Activated CD4-positive, alpha-beta memory T cell treated with anti-CD3 and anti-CD28 coated beads for 36 hours (primary cell): ENCODE measurements around the gene FBXL17. TPM values are rescaled to one million over a fixed set of nuclear protein-coding genes. Genes with fewer than 3 reads are reported as not detected.

Source experiments
- CTCF ChIA-PET: fragments of 350-600 bp; sonication (Branson Sonifier 250); formaldehyde crosslinking; loops from one replicate; lab custom pipeline; 2021; ENCODE audit warnings: antibody characterized with exemption, inconsistent platforms; lab: Charles Lee
- POLR2A ChIA-PET: fragments of 350-600 bp; sonication (Branson Sonifier 250); formaldehyde crosslinking; loops from one replicate; lab custom pipeline; 2021; ENCODE audit warnings: antibody characterized with exemption; lab: Charles Lee
- DNase-seq: peaks from one replicate; pipeline ENCODE4 v3.0.0-alpha.2; 2020
- H3K27ac Mint-ChIP-seq: one replicate; pipeline ENCODE4 v1.8.0; 2021; ENCODE audit warnings: mixed read lengths
- H3K27me3 Mint-ChIP-seq: one replicate; pipeline ENCODE4 v1.8.0; 2021; ENCODE audit warnings: mixed read lengths
- H3K36me3 Mint-ChIP-seq: one replicate; pipeline ENCODE4 v1.8.0; 2021; ENCODE audit warnings: mixed read lengths
- H3K4me1 Mint-ChIP-seq: one replicate; pipeline ENCODE4 v1.8.0; 2021; ENCODE audit warnings: low read depth, mixed read lengths
- H3K4me3 Mint-ChIP-seq: one replicate; pipeline ENCODE4 v1.8.0; 2021; ENCODE audit warnings: mild to moderate bottlenecking, mixed read lengths
- H3K9me3 Mint-ChIP-seq: one replicate; pipeline ENCODE4 v1.8.0; 2021; ENCODE audit warnings: mixed read lengths
- intact Hi-C: fragments of 100-400 bp; cut with micrococcal nuclease; formaldehyde crosslinking; loops from one replicate; pipeline ENCODE4 v1.15.1; 2023
- total RNA-seq, 2 experiments: library from RNA; stranded (reverse); gene quantifications; one replicate each; pipeline ENCODE4 v1.2.3, GENCODE V29; 2021

The FBXL17 gene
- total RNA-seq, 2 experiments from 2014 or later = 5.5 to 6.7 TPM

- peaks cover 45% of the 10 kb centered on the region for H3K36me3 Mint-ChIP-seq
- POLR2A ChIA-PET = no interaction called here
- CTCF ChIA-PET = no interaction called here
- H3K27me3 Mint-ChIP-seq = no peaks in the 10 kb centered on the region
- no peak for DNase-seq
- intact Hi-C loops = no loop called here
- H3K4me3 Mint-ChIP-seq = no peak overlapping the region
- H3K4me1 Mint-ChIP-seq = no peaks in the 10 kb centered on the region
- H3K9me3 Mint-ChIP-seq = peaks cover 48% of the 10 kb centered on the region
- no peak overlapping the region for H3K27ac Mint-ChIP-seq
Observed at GRCh38 chr5:108054349-108054748, 327.5 kb downstream of the FBXL17 start.

GRCh38 chr5:108046955-108047670 lies 334.8 kb downstream of the FBXL17 start:
- H3K36me3 Mint-ChIP-seq = peaks cover 31% of the 10 kb centered on the region
- no peak for DNase-seq
- CTCF ChIA-PET = no interaction called here
- no peak overlapping the region for H3K4me3 Mint-ChIP-seq
- H3K9me3 Mint-ChIP-seq = peaks cover 27% of the 10 kb centered on the region
- no peaks in the 10 kb centered on the region for H3K4me1 Mint-ChIP-seq
- H3K27me3 Mint-ChIP-seq = no peaks in the 10 kb centered on the region
- no peak overlapping the region for H3K27ac Mint-ChIP-seq
- POLR2A ChIA-PET = no interaction called here
- intact Hi-C loops = no loop called here

GRCh38 chr5:108036482-108036881 lies 345.4 kb downstream of the FBXL17 start:
- DNase-seq = no peak
- H3K27ac Mint-ChIP-seq = no peak overlapping the region
- H3K4me1 Mint-ChIP-seq = no peaks in the 10 kb centered on the region
- ChIA-PET CTCF (no interaction called here), POLR2A (no interaction called here)
- H3K9me3 Mint-ChIP-seq = no peaks in the 10 kb centered on the region
- intact Hi-C loops = no loop called here
- H3K36me3 Mint-ChIP-seq = no peaks in the 10 kb centered on the region
- no peaks in the 10 kb centered on the region for H3K27me3 Mint-ChIP-seq
- no peak overlapping the region for H3K4me3 Mint-ChIP-seq

- intact Hi-C loops = no loop called here
- H3K4me1 Mint-ChIP-seq = no peaks in the 10 kb centered on the region
- H3K27ac Mint-ChIP-seq = no peak overlapping the region
- H3K4me3 Mint-ChIP-seq = no peak overlapping the region
- no peak for DNase-seq
- H3K36me3 Mint-ChIP-seq = no peaks in the 10 kb centered on the region
- H3K27me3 Mint-ChIP-seq = no peaks in the 10 kb centered on the region
- ChIA-PET CTCF (no interaction called here), POLR2A (no interaction called here)
- no peaks in the 10 kb centered on the region for H3K9me3 Mint-ChIP-seq
Observed at GRCh38 chr5:108028883-108029282, 353.0 kb downstream of the FBXL17 start.

- CTCF ChIA-PET = no interaction called here
- H3K4me1 Mint-ChIP-seq = no peaks in the 10 kb centered on the region
- no peaks in the 10 kb centered on the region for H3K27me3 Mint-ChIP-seq
- no peak for DNase-seq
- POLR2A ChIA-PET = no interaction called here
- H3K27ac Mint-ChIP-seq = no peak overlapping the region
- intact Hi-C loops = no loop called here
- no peak overlapping the region for H3K4me3 Mint-ChIP-seq
- no peaks in the 10 kb centered on the region for H3K9me3 Mint-ChIP-seq
- H3K36me3 Mint-ChIP-seq = no peaks in the 10 kb centered on the region
Observed at GRCh38 chr5:108028412-108028811, 353.5 kb downstream of the FBXL17 start.

GRCh38 chr5:108025957-108026356 lies 355.9 kb downstream of the FBXL17 start:
- CTCF ChIA-PET = no interaction called here
- no peak for DNase-seq
- H3K36me3 Mint-ChIP-seq = no peaks in the 10 kb centered on the region
- no peak overlapping the region for H3K27ac Mint-ChIP-seq
- H3K4me1 Mint-ChIP-seq = no peaks in the 10 kb centered on the region
- POLR2A ChIA-PET = no interaction called here
- H3K4me3 Mint-ChIP-seq = no peak overlapping the region
- intact Hi-C loops = no loop called here
- H3K27me3 Mint-ChIP-seq = no peaks in the 10 kb centered on the region
- H3K9me3 Mint-ChIP-seq = no peaks in the 10 kb centered on the region

GRCh38 chr5:108024986-108025385 lies 356.9 kb downstream of the FBXL17 start:
- CTCF ChIA-PET = no interaction called here

GRCh38 chr5:108016101-108016500 lies 365.8 kb downstream of the FBXL17 start:
- no peak overlapping the region for H3K4me3 Mint-ChIP-seq
- POLR2A ChIA-PET = no interaction called here
- no peaks in the 10 kb centered on the region for H3K9me3 Mint-ChIP-seq
- no peak for DNase-seq
- CTCF ChIA-PET = no interaction called here
- peaks cover 15% of the 10 kb centered on the region for H3K36me3 Mint-ChIP-seq
- intact Hi-C loops = no loop called here
- H3K4me1 Mint-ChIP-seq = no peaks in the 10 kb centered on the region
- H3K27me3 Mint-ChIP-seq = no peaks in the 10 kb centered on the region
- no peak overlapping the region for H3K27ac Mint-ChIP-seq

More at GRCh38 chr5:108024986-108025385, 356.9 kb downstream of the FBXL17 start:
- intact Hi-C loops = no loop called here
- Mint-ChIP-seq H3K27me3 (no peaks in the 10 kb centered on the region), H3K4me3 (no peak overlapping the region), H3K4me1 (no peaks in the 10 kb centered on the region), H3K9me3 (no peaks in the 10 kb centered on the region), H3K27ac (no peak overlapping the region), H3K36me3 (no peaks in the 10 kb centered on the region)
- DNase-seq = no peak
- POLR2A ChIA-PET = no interaction called here

- CTCF ChIA-PET = no interaction called here
- intact Hi-C loops = no loop called here
- peaks cover 4% of the 10 kb centered on the region for H3K36me3 Mint-ChIP-seq
Observed at GRCh38 chr5:108006791-108007190, 375.1 kb downstream of the FBXL17 start.

GRCh38 chr5:108003178-108003577 lies 378.7 kb downstream of the FBXL17 start:
- Mint-ChIP-seq H3K4me3 (no peak overlapping the region), H3K27me3 (no peaks in the 10 kb centered on the region), H3K36me3 (no peaks in the 10 kb centered on the region), H3K27ac (peak overlapping the region; percentile 2), H3K4me1 (peaks cover 12% of the 10 kb centered on the region), H3K9me3 (no peaks in the 10 kb centered on the region)
- DNase-seq = no peak
- ChIA-PET POLR2A (no interaction called here), CTCF (no interaction called here)
- intact Hi-C loops = no loop called here

More at GRCh38 chr5:108006791-108007190, 375.1 kb downstream of the FBXL17 start:
- no peak for DNase-seq
- no peaks in the 10 kb centered on the region for H3K27me3 Mint-ChIP-seq
- H3K4me3 Mint-ChIP-seq = no peak overlapping the region
- H3K4me1 Mint-ChIP-seq = peaks cover 12% of the 10 kb centered on the region
- no peaks in the 10 kb centered on the region for H3K9me3 Mint-ChIP-seq
- H3K27ac Mint-ChIP-seq = no peak overlapping the region
- POLR2A ChIA-PET = no interaction called here

- intact Hi-C loops = no loop called here
- peaks cover 2% of the 10 kb centered on the region for H3K36me3 Mint-ChIP-seq
- CTCF ChIA-PET = no interaction called here
- POLR2A ChIA-PET = no interaction called here
- no peak overlapping the region for H3K27ac Mint-ChIP-seq
- no peak for DNase-seq
- H3K4me3 Mint-ChIP-seq = no peak overlapping the region
- H3K27me3 Mint-ChIP-seq = no peaks in the 10 kb centered on the region
- no peaks in the 10 kb centered on the region for H3K9me3 Mint-ChIP-seq
- peaks cover 12% of the 10 kb centered on the region for H3K4me1 Mint-ChIP-seq
Observed at GRCh38 chr5:108001222-108001621, 380.7 kb downstream of the FBXL17 start.

- Mint-ChIP-seq H3K36me3 (peaks cover 2% of the 10 kb centered on the region), H3K4me1 (no peaks in the 10 kb centered on the region), H3K9me3 (no peaks in the 10 kb centered on the region), H3K27me3 (no peaks in the 10 kb centered on the region), H3K27ac (no peak overlapping the region), H3K4me3 (no peak overlapping the region)
- ChIA-PET CTCF (no interaction called here), POLR2A (no interaction called here)
- DNase-seq = no peak
- intact Hi-C loops = no loop called here
Observed at GRCh38 chr5:107997338-107997980, 384.4 kb downstream of the FBXL17 start.

- no peaks in the 10 kb centered on the region for H3K27me3 Mint-ChIP-seq
- no peaks in the 10 kb centered on the region for H3K9me3 Mint-ChIP-seq
- H3K4me3 Mint-ChIP-seq = no peak overlapping the region
- H3K27ac Mint-ChIP-seq = no peak overlapping the region
- CTCF ChIA-PET = no interaction called here
- peaks cover 2% of the 10 kb centered on the region for H3K36me3 Mint-ChIP-seq
- no peak for DNase-seq
- no peaks in the 10 kb centered on the region for H3K4me1 Mint-ChIP-seq
- POLR2A ChIA-PET = no interaction called here
- intact Hi-C loops = no loop called here
Observed at GRCh38 chr5:107993341-107993740, 388.6 kb downstream of the FBXL17 start.
